Liver (tissue), 9 donors: Measurements from ENCODE around the gene ZC3H13. TPM values are rescaled to one million over a fixed set of nuclear protein-coding genes. Genes with fewer than 3 reads are reported as not detected.

Experiments
- DNase-seq: peaks from one replicate; pipeline ENCODE4 v3.0.0-alpha.2; 2017; ENCODE audit warnings: low spot score
- H3K27ac ChIP-seq, 2 donors: one replicate each; pipeline ENCODE4 v1.7.0; 2013; ENCODE audit warnings: inconsistent platforms in 2 of 2, low read length in 2 of 2, control low read depth in 1 of 2, low read depth in 1 of 2, mild to moderate bottlenecking in 1 of 2
- H3K27me3 ChIP-seq, 4 donors: one replicate each; pipeline versions ENCODE4 v1.6.1 to v1.7.0; 2013; ENCODE audit warnings: low read length in 3 of 4, inconsistent platforms in 1 of 4, mild to moderate bottlenecking in 1 of 4, moderate library complexity in 1 of 4; ENCODE audit not compliant: control insufficient read depth in 4 of 4, insufficient read depth in 4 of 4
- H3K36me3 ChIP-seq, 4 donors: one replicate each; pipeline versions ENCODE4 v1.6.1 to v1.7.0; 2013; ENCODE audit warnings: low read length in 3 of 4, mild to moderate bottlenecking in 3 of 4, low read depth in 1 of 4, moderate library complexity in 1 of 4; ENCODE audit not compliant: control insufficient read depth in 4 of 4, insufficient read depth in 3 of 4
- H3K4me1 ChIP-seq, 4 donors: one replicate each; pipeline versions ENCODE4 v1.6.1 to v1.7.0; 2013; ENCODE audit warnings: low read length in 3 of 4, mild to moderate bottlenecking in 3 of 4, moderate library complexity in 1 of 4; ENCODE audit not compliant: control insufficient read depth in 4 of 4, insufficient read depth in 4 of 4
- H3K4me3 ChIP-seq, 3 donors: one replicate each; pipeline versions ENCODE4 v1.6.1 to v1.7.0; 2013; ENCODE audit warnings: low read length in 3 of 3, control low read depth in 1 of 3, low read depth in 1 of 3, mild to moderate bottlenecking in 1 of 3
- H3K9ac ChIP-seq, 2 donors: one replicate each; pipeline ENCODE4 v1.7.0; 2013; ENCODE audit warnings: low read length in 2 of 2, mild to moderate bottlenecking in 2 of 2, moderate library complexity in 2 of 2, control low read depth in 1 of 2, low read depth in 1 of 2
- H3K9me3 ChIP-seq, 4 donors: one replicate each; pipeline versions ENCODE4 v1.6.1 to v1.7.0; 2013; ENCODE audit warnings: low read length in 3 of 4; ENCODE audit not compliant: control insufficient read depth in 4 of 4
- ATF3 ChIP-seq: IDR thresholded peaks from 2 replicates; pipeline ENCODE4 v1.6.1; 2016; ENCODE audit warnings: antibody characterized with exemption
- CTCF ChIP-seq: fragments of 150-350 bp; IDR thresholded peaks from 2 replicates; pipeline ENCODE4 v1.5.1; 2017; ENCODE audit warnings: improper control_type of control experiment, low read depth, low read length; ENCODE audit not compliant: missing input control
- EGR1 ChIP-seq, 2 donors: IDR thresholded peaks; 2 replicates each; pipeline ENCODE4 v1.6.1; 2016 to 2018; ENCODE audit warnings: antibody characterized with exemption in 2 of 2, low read depth in 2 of 2
- FOXA1 ChIP-seq: IDR thresholded peaks from 2 replicates; pipeline ENCODE4 v1.6.1; 2016; ENCODE audit warnings: antibody characterized with exemption
- FOXA2 ChIP-seq: IDR thresholded peaks from 2 replicates; pipeline ENCODE4 v1.6.1; 2016; ENCODE audit warnings: antibody characterized with exemption
- GABPA ChIP-seq, 2 donors: IDR thresholded peaks in 1 of 2; conservative IDR thresholded peaks in 1 of 2; 2 replicates each; pipeline ENCODE4 v1.6.1; 2016; ENCODE audit warnings: antibody characterized with exemption in 2 of 2, mild to moderate bottlenecking in 1 of 2, moderate library complexity in 1 of 2
- HNF4A ChIP-seq, 2 donors: conservative IDR thresholded peaks; 2 replicates each; pipeline ENCODE4 v1.6.1; 2016; ENCODE audit warnings: antibody characterized with exemption in 2 of 2, mild to moderate bottlenecking in 2 of 2
- HNF4G ChIP-seq: IDR thresholded peaks from 2 replicates; pipeline ENCODE4 v1.6.1; 2016; ENCODE audit warnings: antibody characterized with exemption
- JUND ChIP-seq, 2 donors: IDR thresholded peaks; 2 replicates each; pipeline ENCODE4 v1.6.1; 2016; ENCODE audit warnings: antibody characterized with exemption in 2 of 2
- MAX ChIP-seq: IDR thresholded peaks from 2 replicates; pipeline ENCODE4 v1.6.1; 2016; ENCODE audit warnings: antibody characterized with exemption
- RAD21 ChIP-seq, 2 donors: IDR thresholded peaks; 2 replicates each; pipeline ENCODE4 v1.6.1; 2016; ENCODE audit warnings: antibody characterized with exemption in 2 of 2, mild to moderate bottlenecking in 2 of 2
- REST ChIP-seq: IDR thresholded peaks from 2 replicates; pipeline ENCODE4 v1.6.1; 2016; ENCODE audit warnings: antibody characterized with exemption, mild to moderate bottlenecking
- RXRA ChIP-seq, 2 donors: IDR thresholded peaks; 2 replicates each; pipeline ENCODE4 v1.6.1; 2017 to 2018; ENCODE audit warnings: antibody characterized with exemption in 2 of 2, mild to moderate bottlenecking in 1 of 2
- SP1 ChIP-seq: IDR thresholded peaks from 2 replicates; pipeline ENCODE4 v1.6.1; 2018; ENCODE audit warnings: antibody characterized with exemption, mild to moderate bottlenecking
- TAF1 ChIP-seq: conservative IDR thresholded peaks from 2 replicates; pipeline ENCODE4 v1.6.1; 2016; ENCODE audit warnings: antibody characterized with exemption, mild to moderate bottlenecking
- YY1 ChIP-seq: IDR thresholded peaks from 2 replicates; pipeline ENCODE4 v1.6.1; 2016; ENCODE audit warnings: antibody characterized with exemption, mild to moderate bottlenecking
- ZBTB33 ChIP-seq: IDR thresholded peaks from 2 replicates; pipeline ENCODE4 v1.6.1; 2016; ENCODE audit warnings: antibody characterized with exemption
- WGBS: extraction: QIAGEN DNeasy Blood & Tissue Kit; methylation state at CpG from one replicate; pipeline ENCODE4 v1.1.7; 2013; 5-methylcytosine and 5-hydroxymethylcytosine counted together
- polyA plus RNA-seq, 2 donors: library from polyadenylated mRNA; stranded (reverse) in 1 of 2; unstranded in 1 of 2; fragments of 200-250 nt in 1 of 2; fragments of >200 nt in 1 of 2; fragmentation: Nextera tagmentation in 1 of 2; extraction: Ambion mirVana in 1 of 2; gene quantifications; one replicate each; pipeline versions ENCODE4 v1.2.1 to v1.2.3, GENCODE V29; 2013 to 2015
- total RNA-seq, 2 donors: library from RNA; depleted of rRNA; stranded (reverse); fragments of >200 nt; gene quantifications; one replicate each; pipeline ENCODE4 v1.2.3, GENCODE V29; 2014
- donor health status: healthy.
- donor health status: healthy.
- donor health status: healthy.
- donor health status: healthy.
- donor health status: healthy.

ZC3H13 gene
- total and polyA plus RNA-seq, 4 donors, result 10.0 to 62.1 (median 28.9) TPM

GRCh38 chr13:46100191-46100815 is 47.8 kb upstream of the ZC3H13 start:
- DNase-seq, result no peak
- Histone ChIP-seq H3K27me3 (no peaks in the 10 kb centered on the region), H3K4me3 (peak overlapping the region; percentile 44 to 91 (median 75)), H3K9me3 (no peaks in the 10 kb centered on the region), H3K36me3 (peaks cover 0 to 12% (median 5%) of the 10 kb centered on the region in 4 donors), H3K4me1 (peaks cover 2 to 49% (median 32%) of the 10 kb centered on the region in 4 donors), H3K9ac (peak overlapping the region; percentile 79 to 99), H3K27ac (peak overlapping the region; percentile 97)
- 35% methylated on average over 1 of the region's 1 CpG for WGBS
- TF ChIP-seq SP1 (peak; percentile 33), JUND (IDR thresholded peaks at IDR 0.05) (peak; percentile 39 to 45), GABPA (IDR thresholded peaks at IDR 0.05 in 1 of 2, conservative IDR thresholded peaks at IDR 0.05 in 1 of 2) (peak; percentile 35 to 47), FOXA2 (peak; percentile 19), RAD21 (IDR thresholded peaks at IDR 0.05) (peak in 1 of 2 donors; percentile 9), HNF4G (no peak), ATF3 (no peak), CTCF (no peak), RXRA (IDR thresholded peaks at IDR 0.05) (peak in 1 of 2 donors; percentile 60), FOXA1 (no peak), REST (peak; percentile 39), YY1 (peak; percentile 62), HNF4A (conservative IDR thresholded peaks at IDR 0.05) (peak; percentile 46 to 68), TAF1 (peak; percentile 29), EGR1 (IDR thresholded peaks at IDR 0.05; ENCODE audit: low read depth in 2 of 2) (peak in 1 of 2 donors; percentile 26)

- Histone ChIP-seq H3K9me3 (no peaks in the 10 kb centered on the region), H3K36me3 (peaks cover 0 to 14% (median 5%) of the 10 kb centered on the region in 4 donors), H3K27ac (peak overlapping the region; percentile 91 to 97), H3K4me1 (peaks cover 4 to 63% (median 36%) of the 10 kb centered on the region in 4 donors), H3K27me3 (no peaks in the 10 kb centered on the region), H3K9ac (no peak overlapping the region), H3K4me3 (peak overlapping the region in 2 of 3 donors; percentile 14 to 19)
- no peak for DNase-seq
- peak; percentile 61 to 62 for TF ChIP-seq HNF4A (conservative IDR thresholded peaks at IDR 0.05)
- TF ChIP-seq JUND (IDR thresholded peaks at IDR 0.05), result no peak
- peak; percentile 37 for TF ChIP-seq SP1
- TF ChIP-seq MAX, result peak; percentile 11
- TF ChIP-seq RXRA (IDR thresholded peaks at IDR 0.05), result peak; percentile 20 to 47
- TF ChIP-seq FOXA2, result no peak
- no peak for TF ChIP-seq FOXA1
- no peak for TF ChIP-seq YY1
- TF ChIP-seq ZBTB33, result peak; percentile 34
- WGBS, result 36% methylated on average over 4 of the region's 4 CpGs
These were observed 45.1 kb upstream of the ZC3H13 start for GRCh38 chr13:46097663-46098062.
